ENCODE measurements around the gene TAS2R46.
"Not testable (repeated sequence)": the region's sequence is repeated elsewhere in the genome, so short reads cannot be mapped to it uniquely, and the experiment has no call there.

The TAS2R46 gene

DNA sequence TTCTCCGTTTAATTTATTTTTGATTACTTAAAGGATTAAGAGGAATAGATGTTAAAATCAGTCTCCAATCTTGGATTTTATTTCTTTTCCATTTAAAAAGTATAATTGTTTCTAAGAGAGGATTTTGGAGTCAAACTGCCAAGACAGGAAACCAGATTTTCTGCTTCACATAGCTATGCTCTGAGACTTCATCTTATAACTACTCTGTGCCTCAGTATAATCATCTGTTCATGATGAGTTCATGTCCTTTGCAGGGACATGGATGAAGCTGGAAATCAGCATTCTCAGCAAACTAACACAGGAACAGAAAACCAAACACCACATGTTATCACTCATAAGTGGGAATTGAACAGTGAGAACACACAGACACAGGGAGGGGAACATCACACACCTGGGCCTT, 21.9 kb downstream of the TAS2R46 start:
- POLR2A ChIA-PET, result no interaction called here
- CTCF ChIA-PET, result no interaction called here
- no peak for TF ChIP-seq FOXM1 (IDR thresholded peaks at IDR 0.05; ENCODE audit: borderline replicate concordance)
- TF ChIP-seq FOXK2 (IDR thresholded peaks at IDR 0.05), result no peak
- TF ChIP-seq HDGF (IDR thresholded peaks at IDR 0.05; ENCODE audit: borderline replicate concordance), result no peak
- TF ChIP-seq ZNF384 (IDR thresholded peaks at IDR 0.05), result no peak
- no peak for TF ChIP-seq NFRKB (IDR thresholded peaks at IDR 0.05)
- no peak for TF ChIP-seq TARDBP (IDR thresholded peaks at IDR 0.05)
- TF ChIP-seq SUZ12 (IDR thresholded peaks at IDR 0.05), result no peak
- TF ChIP-seq, protein P1, sequence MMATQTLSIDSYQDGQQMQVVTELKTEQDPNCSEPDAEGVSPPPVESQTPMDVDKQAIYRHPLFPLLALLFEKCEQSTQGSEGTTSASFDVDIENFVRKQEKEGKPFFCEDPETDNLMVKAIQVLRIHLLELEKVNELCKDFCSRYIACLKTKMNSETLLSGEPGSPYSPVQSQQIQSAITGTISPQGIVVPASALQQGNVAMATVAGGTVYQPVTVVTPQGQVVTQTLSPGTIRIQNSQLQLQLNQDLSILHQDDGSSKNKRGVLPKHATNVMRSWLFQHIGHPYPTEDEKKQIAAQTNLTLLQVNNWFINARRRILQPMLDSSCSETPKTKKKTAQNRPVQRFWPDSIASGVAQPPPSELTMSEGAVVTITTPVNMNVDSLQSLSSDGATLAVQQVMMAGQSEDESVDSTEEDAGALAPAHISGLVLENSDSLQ (IDR thresholded peaks at IDR 0.05), result no peak
- TF ChIP-seq L3MBTL2 (conservative IDR thresholded peaks at IDR 0.05), result no peak
- no peak for TF ChIP-seq ARNT (IDR thresholded peaks at IDR 0.05)
- TF ChIP-seq LEF1 (IDR thresholded peaks at IDR 0.05; ENCODE audit: borderline replicate concordance), result no peak
- no peak for TF ChIP-seq ELF4 (IDR thresholded peaks at IDR 0.05)
- TF ChIP-seq FOXA1 (IDR thresholded peaks at IDR 0.05), result no peak
- DNase-seq (ENCODE audit: extremely low spot score), result no peak

DNA sequence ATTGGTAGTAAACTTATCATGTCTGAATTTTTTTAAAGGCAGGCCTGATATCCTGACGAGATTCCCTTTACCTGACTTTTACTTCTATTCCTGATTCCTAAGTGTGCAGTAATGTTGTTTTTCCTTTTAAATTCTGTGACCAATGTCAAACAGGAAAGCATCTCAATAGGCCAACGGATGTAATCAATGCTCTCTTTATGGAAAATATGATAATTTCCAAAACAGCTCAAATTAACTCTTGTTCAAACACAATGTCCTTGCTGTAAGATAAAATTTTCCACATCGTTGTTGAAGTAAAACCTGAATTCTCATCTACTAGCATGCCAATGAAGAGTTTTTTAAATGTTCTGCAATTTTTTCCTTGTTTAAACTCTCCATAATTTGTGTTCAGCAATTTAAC, 22.9 kb downstream of the TAS2R46 start:
- TF ChIP-seq BHLHE40 (IDR thresholded peaks at IDR 0.05; ENCODE audit: borderline replicate concordance), result no peak
- no peak for TF ChIP-seq TARDBP (IDR thresholded peaks at IDR 0.05)
- no peak for TF ChIP-seq LEF1 (IDR thresholded peaks at IDR 0.05; ENCODE audit: borderline replicate concordance)
- TF ChIP-seq ELF4 (IDR thresholded peaks at IDR 0.05), result no peak
- TF ChIP-seq FOXM1 (IDR thresholded peaks at IDR 0.05; ENCODE audit: borderline replicate concordance), result no peak
- no peak for TF ChIP-seq FOXK2 (IDR thresholded peaks at IDR 0.05)
- TF ChIP-seq ZNF384 (IDR thresholded peaks at IDR 0.05), result no peak
- TF ChIP-seq FOXA1 (IDR thresholded peaks at IDR 0.05), result no peak
- TF ChIP-seq NFRKB (IDR thresholded peaks at IDR 0.05), result no peak
- no peak for TF ChIP-seq ARNT (IDR thresholded peaks at IDR 0.05)
- no peak for TF ChIP-seq SUZ12 (IDR thresholded peaks at IDR 0.05)
- no peak for TF ChIP-seq CTBP1 (IDR thresholded peaks at IDR 0.05; ENCODE audit: borderline replicate concordance)
- TF ChIP-seq SP1 (IDR thresholded peaks at IDR 0.05), result no peak
- TF ChIP-seq, protein P1 (IDR thresholded peaks at IDR 0.05), result no peak

DNA sequence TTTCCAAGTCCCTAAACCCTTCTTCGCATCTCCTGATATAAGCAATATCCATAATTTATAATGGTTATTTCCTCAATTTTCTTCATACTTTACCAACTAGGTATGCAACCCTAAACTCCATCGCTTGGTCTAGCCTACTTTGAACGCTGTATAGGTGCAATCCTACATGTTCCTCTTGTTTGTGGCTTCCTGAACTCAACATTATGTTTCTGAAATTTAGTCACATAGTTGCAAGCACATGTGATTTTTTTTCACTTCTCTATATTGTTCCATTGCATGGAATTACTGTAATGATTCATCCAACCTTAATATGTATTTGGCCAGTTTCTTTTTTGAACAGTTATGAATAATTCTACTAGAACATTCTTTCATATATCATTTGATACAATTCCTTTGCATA, 28.1 kb downstream of the TAS2R46 start:
- CTCF ChIA-PET; DNase-seq (ENCODE audit: extremely low spot score); POLR2A ChIA-PET: not testable (repeated sequence)

More for the DNA sequence above, 22.9 kb downstream of the TAS2R46 start:
- POLR2A ChIA-PET, result no interaction called here
- DNase-seq (ENCODE audit: extremely low spot score), result no peak
- CTCF ChIA-PET, result no interaction called here

DNA sequence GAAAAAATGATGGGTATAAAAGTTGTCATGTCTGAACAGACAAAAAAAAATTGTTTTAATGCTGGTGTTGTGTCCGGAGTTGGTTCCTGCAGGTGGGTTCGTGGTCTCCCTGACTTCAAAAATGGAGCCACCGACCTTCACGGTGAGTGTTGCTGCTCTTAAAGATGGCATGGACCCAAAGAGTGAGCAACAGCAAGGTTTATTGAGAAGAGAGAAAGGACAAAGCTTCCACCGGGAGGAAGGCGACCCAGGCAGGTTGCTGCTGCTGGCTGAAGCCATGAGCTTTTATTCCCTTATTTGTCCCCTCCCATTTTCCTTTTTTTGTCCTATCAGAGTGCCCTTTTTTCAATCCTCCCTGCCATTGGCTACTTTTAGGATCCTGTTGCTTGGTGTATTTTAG, 30.8 kb downstream of the TAS2R46 start, which contains the start of gene TAS2R31:
Gene TAS2R31 (minus strand): TSS at position 101 of the 400 bp plus-strand sequence. CDS start 72 bp downstream, at position 29.
- no peak for DNase-seq (ENCODE audit: extremely low spot score)
- ChIA-PET CTCF (no interaction called here), POLR2A (no interaction called here)
- TF ChIP-seq NFRKB (IDR thresholded peaks at IDR 0.05) (no peak), TARDBP (IDR thresholded peaks at IDR 0.05) (no peak), FOXA1 (IDR thresholded peaks at IDR 0.05) (no peak), ZNF384 (IDR thresholded peaks at IDR 0.05) (no peak), ELF4 (IDR thresholded peaks at IDR 0.05) (no peak), L3MBTL2 (conservative IDR thresholded peaks at IDR 0.05) (no peak), ARNT (IDR thresholded peaks at IDR 0.05) (no peak), CTBP1 (IDR thresholded peaks at IDR 0.05; ENCODE audit: borderline replicate concordance) (no peak), FOXM1 (IDR thresholded peaks at IDR 0.05; ENCODE audit: borderline replicate concordance) (no peak), SP1 (IDR thresholded peaks at IDR 0.05) (no peak), HDGF (IDR thresholded peaks at IDR 0.05; ENCODE audit: borderline replicate concordance) (no peak), BHLHE40 (IDR thresholded peaks at IDR 0.05; ENCODE audit: borderline replicate concordance) (no peak), SUZ12 (IDR thresholded peaks at IDR 0.05) (no peak)
- TF ChIP-seq, protein P1 (IDR thresholded peaks at IDR 0.05), result no peak

DNA sequence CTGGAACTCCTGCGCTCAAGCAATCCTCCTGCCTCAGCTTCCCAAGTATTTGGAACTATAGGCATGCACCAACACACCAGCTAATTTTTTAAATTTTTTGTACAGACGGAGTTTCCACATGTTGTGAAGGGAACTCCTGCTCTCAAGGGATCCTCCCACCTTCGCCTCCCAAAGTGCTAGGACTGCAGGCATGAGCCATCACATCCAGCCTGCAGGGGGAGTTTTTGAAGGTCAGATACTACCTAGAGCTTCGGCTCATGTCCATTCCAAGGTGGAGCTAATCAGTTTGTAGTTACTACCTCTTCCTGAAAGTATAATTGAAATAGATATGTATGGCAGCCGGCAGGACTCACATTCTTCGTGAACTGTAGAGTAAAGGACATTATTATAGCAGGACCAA, 36.0 kb downstream of the TAS2R46 start:
- no peak for DNase-seq (ENCODE audit: extremely low spot score)
- POLR2A ChIA-PET, result no interaction called here
- CTCF ChIA-PET, result no interaction called here
- no peak for TF ChIP-seq LEF1 (IDR thresholded peaks at IDR 0.05; ENCODE audit: borderline replicate concordance)
- TF ChIP-seq ARNT (IDR thresholded peaks at IDR 0.05), result no peak
- no peak for TF ChIP-seq FOXA1 (IDR thresholded peaks at IDR 0.05)
- no peak for TF ChIP-seq HDGF (IDR thresholded peaks at IDR 0.05; ENCODE audit: borderline replicate concordance)
- no peak for TF ChIP-seq ELF4 (IDR thresholded peaks at IDR 0.05)
- TF ChIP-seq, protein P1 (IDR thresholded peaks at IDR 0.05), result no peak
- TF ChIP-seq NFRKB (IDR thresholded peaks at IDR 0.05), result no peak
- no peak for TF ChIP-seq SP1 (IDR thresholded peaks at IDR 0.05)
- no peak for TF ChIP-seq L3MBTL2 (conservative IDR thresholded peaks at IDR 0.05)
- TF ChIP-seq BHLHE40 (IDR thresholded peaks at IDR 0.05; ENCODE audit: borderline replicate concordance), result no peak

DNA sequence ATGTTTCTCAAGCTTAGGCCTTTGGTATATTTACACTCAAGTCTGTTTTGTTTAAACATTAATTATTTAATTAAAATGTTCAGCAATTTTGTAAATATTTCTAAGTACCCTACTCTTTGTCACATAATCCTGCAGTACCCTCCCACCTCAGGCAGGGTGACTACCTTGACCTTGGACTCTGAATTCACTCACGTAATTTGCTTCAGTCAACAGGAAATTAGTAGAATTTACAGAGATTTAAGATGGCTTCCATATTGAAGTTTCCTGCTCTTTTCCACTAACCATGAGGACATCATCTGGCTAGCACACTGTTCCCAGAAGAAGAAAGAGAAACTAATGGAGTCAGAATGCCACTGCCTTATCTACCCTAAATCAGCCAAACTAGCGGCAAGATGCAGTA, 38.7 kb downstream of the TAS2R46 start:
- ChIA-PET POLR2A (no interaction called here), CTCF (no interaction called here)
- TF ChIP-seq L3MBTL2 (conservative IDR thresholded peaks at IDR 0.05), result no peak
- TF ChIP-seq NFRKB (IDR thresholded peaks at IDR 0.05), result no peak
- no peak for TF ChIP-seq TARDBP (IDR thresholded peaks at IDR 0.05)
- TF ChIP-seq LEF1 (IDR thresholded peaks at IDR 0.05; ENCODE audit: borderline replicate concordance), result no peak
- TF ChIP-seq ELF4 (IDR thresholded peaks at IDR 0.05), result no peak
- TF ChIP-seq HDGF (IDR thresholded peaks at IDR 0.05; ENCODE audit: borderline replicate concordance), result no peak
- TF ChIP-seq ZNF384 (IDR thresholded peaks at IDR 0.05), result no peak
- TF ChIP-seq BHLHE40 (IDR thresholded peaks at IDR 0.05; ENCODE audit: borderline replicate concordance), result no peak
- no peak for DNase-seq (ENCODE audit: extremely low spot score)

All from HEK293T (cell line).